Choroid plexus epithelial cell (primary cell): ENCODE data around the gene ADARB2.

Experiments used
- DNase-seq: peaks from one replicate; pipeline ENCODE4 v3.0.0-alpha.2; 2010; ENCODE audit warnings: low read depth
- H3K4me3 ChIP-seq: 2 replicates; pipeline ENCODE4 v1.5.1; 2011; ENCODE audit warnings: low read depth, mild to moderate bottlenecking, control low read depth, low read length, moderate library complexity
- CTCF ChIP-seq: conservative IDR thresholded peaks from 2 replicates; pipeline ENCODE4 v1.5.1; 2011; ENCODE audit warnings: low read depth, mild to moderate bottlenecking, control low read depth, inconsistent platforms, low read length, moderate library complexity

Gene ADARB2

GRCh38 chr10:1394155-1394912 is 343.0 kb downstream of the ADARB2 start:
- no peak overlapping the region for H3K4me3 ChIP-seq
- DNase-seq = no peak
- no peak for TF ChIP-seq CTCF

- H3K4me3 ChIP-seq = no peak overlapping the region
- no peak for TF ChIP-seq CTCF
- no peak for DNase-seq
Measured at GRCh38 chr10:1393481-1393880, 343.8 kb downstream of the ADARB2 start.

GRCh38 chr10:1392127-1392526 is 345.2 kb downstream of the ADARB2 start:
- no peak for TF ChIP-seq CTCF
- no peak overlapping the region for H3K4me3 ChIP-seq

GRCh38 chr10:1390200-1390599 is 347.1 kb downstream of the ADARB2 start:
- no peak for TF ChIP-seq CTCF
- no peak overlapping the region for H3K4me3 ChIP-seq
- DNase-seq = no peak

More at GRCh38 chr10:1392127-1392526, 345.2 kb downstream of the ADARB2 start:
- no peak for DNase-seq

GRCh38 chr10:1384026-1384425 is 353.3 kb downstream of the ADARB2 start:
- no peak for DNase-seq
- no peak overlapping the region for H3K4me3 ChIP-seq
- no peak for TF ChIP-seq CTCF

- H3K4me3 ChIP-seq = no peak overlapping the region
- DNase-seq = no peak
- TF ChIP-seq CTCF = no peak
Measured at GRCh38 chr10:1382711-1383110, 354.6 kb downstream of the ADARB2 start.

- TF ChIP-seq CTCF = no peak
Measured at GRCh38 chr10:1381339-1381738, 356.0 kb downstream of the ADARB2 start.

More at GRCh38 chr10:1381339-1381738, 356.0 kb downstream of the ADARB2 start:
- no peak overlapping the region for H3K4me3 ChIP-seq
- no peak for DNase-seq
